Kidney (tissue), 14 donors: ENCODE data around the gene TIMM21. TPM values are rescaled to one million over a fixed set of nuclear protein-coding genes. Genes with fewer than 3 reads are reported as not detected.
A peak's percentile ranks its signal among the peaks of the same experiment; 100 is the strongest.

Source experiments
- DNase-seq, 5 donors: peaks; one replicate each; pipeline ENCODE4 v3.0.0-alpha.2; 2013 to 2020
- FAIRE-seq: peaks from 2 replicates; lab custom pipeline; 2012; peaks lifted over from hg19 to GRCh38; lab: Jason Lieb, UNC
- H3K27ac ChIP-seq, 2 donors: one replicate each; pipeline ENCODE4 v1.7.0; 2013; ENCODE audit warnings: low read depth in 2 of 2, low read length in 2 of 2, inconsistent platforms in 1 of 2
- H3K27me3 ChIP-seq: one replicate; pipeline ENCODE4 v1.7.1; 2013; ENCODE audit warnings: low read length, inconsistent platforms; ENCODE audit not compliant: control insufficient read depth, insufficient read depth
- H3K36me3 ChIP-seq, 3 donors: one replicate each; pipeline versions ENCODE4 v1.7.0 to v1.7.1; 2013; ENCODE audit warnings: low read length in 3 of 3, control low read depth in 1 of 3, inconsistent platforms in 1 of 3; ENCODE audit not compliant: insufficient read depth in 3 of 3, control insufficient read depth in 2 of 3
- H3K4me1 ChIP-seq, 3 donors: one replicate each; pipeline versions ENCODE4 v1.7.0 to v1.7.1; 2013; ENCODE audit warnings: low read length in 3 of 3, inconsistent platforms in 1 of 3, low read depth in 1 of 3; ENCODE audit not compliant: control insufficient read depth in 2 of 3, insufficient read depth in 2 of 3
- H3K4me3 ChIP-seq, 3 donors: one replicate each; pipeline versions ENCODE4 v1.7.0 to v1.8.1; 2013; ENCODE audit warnings: low read length in 3 of 3, control low read depth in 1 of 3, inconsistent platforms in 1 of 3
- H3K9ac ChIP-seq, 3 donors: one replicate each; pipeline versions ENCODE4 v1.7.0 to v1.7.1; 2013; ENCODE audit warnings: low read length in 3 of 3, control low read depth in 1 of 3, inconsistent platforms in 1 of 3
- H3K9me3 ChIP-seq, 3 donors: one replicate each; pipeline versions ENCODE4 v1.7.0 to v1.7.1; 2013; ENCODE audit warnings: low read length in 3 of 3, control low read depth in 1 of 3, inconsistent platforms in 1 of 3; ENCODE audit not compliant: control insufficient read depth in 2 of 3, insufficient read depth in 1 of 3
- intact Hi-C: fragments of 100-400 bp; cut with DNase I; formaldehyde crosslinking; loops from one replicate; pipeline ENCODE4 v1.11.1; 2022
- polyA plus RNA-seq: library from polyadenylated mRNA; stranded (reverse); fragments of 350-450 nt; fragmentation: Illumina TruSeq; extraction: RNeasy Lipid Tissue Mini Kit (QIAGEN cat#74804); gene quantifications from one replicate; pipeline ENCODE4 v1.2.3, GENCODE V29; 2014; ENCODE audit warnings: low read depth, low replicate concordance; ENCODE audit not compliant: insufficient read depth
- total RNA-seq: library from RNA; stranded (reverse); fragmentation: NEBNext Ultra II Directional; extraction: Animal tissue kit (Norgen Biotek cat#: 25700); gene quantifications from one replicate; pipeline ENCODE4 v1.2.1, GENCODE V29; 2021
- TF ChIP-seq, protein P1 (sequence below): IDR thresholded peaks from 3 replicates; pipeline ENCODE4 v1.5.1; 2012; ENCODE audit warnings: mild to moderate bottlenecking, moderate library complexity, borderline replicate concordance; ENCODE audit not compliant: insufficient read depth; ENCODE audit errors: extremely low read depth
- donor health status: control.
- donor health status: control.
- donor health status: control.
- donor health status: control.
- donor health status: control.
- donor health status: DM: yes; HTN: yes; CAD: no.
- donor health status: Normal renal cell carcinoma (clear cell type).

Gene TIMM21
- total and polyA plus RNA-seq, 2 donors from 2014 or later: 28.5 to 77.4 TPM

GRCh38 chr18:74114116-74114515 lies 34.2 kb upstream of the TIMM21 start:
- DNase-seq (peak in 2 of 5 donors; percentile 14 to 52), FAIRE-seq (no peak)
- H3K9me3 ChIP-seq: peaks cover 0 to 8% (median 0%) of the 10 kb centered on the region in 3 donors
- H3K4me3 ChIP-seq: no peak overlapping the region
- peaks cover 0 to 6% (median 2%) of the 10 kb centered on the region in 3 donors for H3K4me1 ChIP-seq
- TF ChIP-seq, protein P1, sequence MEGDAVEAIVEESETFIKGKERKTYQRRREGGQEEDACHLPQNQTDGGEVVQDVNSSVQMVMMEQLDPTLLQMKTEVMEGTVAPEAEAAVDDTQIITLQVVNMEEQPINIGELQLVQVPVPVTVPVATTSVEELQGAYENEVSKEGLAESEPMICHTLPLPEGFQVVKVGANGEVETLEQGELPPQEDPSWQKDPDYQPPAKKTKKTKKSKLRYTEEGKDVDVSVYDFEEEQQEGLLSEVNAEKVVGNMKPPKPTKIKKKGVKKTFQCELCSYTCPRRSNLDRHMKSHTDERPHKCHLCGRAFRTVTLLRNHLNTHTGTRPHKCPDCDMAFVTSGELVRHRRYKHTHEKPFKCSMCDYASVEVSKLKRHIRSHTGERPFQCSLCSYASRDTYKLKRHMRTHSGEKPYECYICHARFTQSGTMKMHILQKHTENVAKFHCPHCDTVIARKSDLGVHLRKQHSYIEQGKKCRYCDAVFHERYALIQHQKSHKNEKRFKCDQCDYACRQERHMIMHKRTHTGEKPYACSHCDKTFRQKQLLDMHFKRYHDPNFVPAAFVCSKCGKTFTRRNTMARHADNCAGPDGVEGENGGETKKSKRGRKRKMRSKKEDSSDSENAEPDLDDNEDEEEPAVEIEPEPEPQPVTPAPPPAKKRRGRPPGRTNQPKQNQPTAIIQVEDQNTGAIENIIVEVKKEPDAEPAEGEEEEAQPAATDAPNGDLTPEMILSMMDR: no peak
- no peaks in the 10 kb centered on the region for H3K27me3 ChIP-seq
- no peak overlapping the region for H3K9ac ChIP-seq
- intact Hi-C loops: no loop called here
- no peaks in the 10 kb centered on the region for H3K36me3 ChIP-seq
- no peak overlapping the region for H3K27ac ChIP-seq

DNA sequence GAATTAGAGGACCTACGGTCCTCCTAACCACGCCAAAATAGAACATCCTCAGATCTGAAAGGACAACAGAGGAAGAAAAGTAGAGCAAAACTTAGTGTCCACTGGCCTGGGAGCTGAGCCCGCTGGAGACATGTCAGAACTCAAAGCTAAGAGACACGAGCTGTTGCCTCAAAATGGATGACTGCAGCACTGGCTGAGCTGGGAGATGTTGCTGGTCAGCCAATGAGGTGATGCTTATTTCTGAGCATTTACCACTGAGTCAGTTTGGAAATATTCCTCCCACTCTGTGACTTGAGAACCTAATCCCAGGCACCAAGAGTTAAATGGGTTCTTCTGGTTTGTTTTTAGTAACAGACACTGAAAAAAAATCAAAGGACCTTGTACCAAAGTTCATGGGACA lies 33.3 kb upstream of the TIMM21 start:
- Histone ChIP-seq H3K9ac (no peak overlapping the region), H3K27ac (no peak overlapping the region), H3K4me1 (peaks cover 0 to 6% (median 2%) of the 10 kb centered on the region in 3 donors), H3K36me3 (no peaks in the 10 kb centered on the region), H3K9me3 (peaks cover 0 to 8% (median 0%) of the 10 kb centered on the region in 3 donors), H3K4me3 (no peak overlapping the region), H3K27me3 (no peaks in the 10 kb centered on the region)
- TF ChIP-seq, protein P1: no peak
- intact Hi-C loops: no loop called here
- FAIRE-seq (no peak), DNase-seq (peak in 1 of 5 donors; percentile 21)

- H3K36me3 ChIP-seq: no peaks in the 10 kb centered on the region
- intact Hi-C loops: no loop called here
- peaks cover 0 to 8% (median 0%) of the 10 kb centered on the region in 3 donors for H3K9me3 ChIP-seq
- H3K4me1 ChIP-seq: peaks cover 0 to 6% (median 2%) of the 10 kb centered on the region in 3 donors
- DNase-seq (peak in 3 of 5 donors; percentile 23 to 74 (median 61)), FAIRE-seq (no peak)
- H3K27me3 ChIP-seq: no peaks in the 10 kb centered on the region
- H3K9ac ChIP-seq: no peak overlapping the region
- H3K4me3 ChIP-seq: no peak overlapping the region
- TF ChIP-seq, protein P1: peak; percentile 30
- no peak overlapping the region for H3K27ac ChIP-seq
Measured at GRCh38 chr18:74116633-74117554, 31.4 kb upstream of the TIMM21 start.
